HFFc6 (cell line): Measurements from ENCODE around the gene CCDC32. TPM values are rescaled to one million over a fixed set of nuclear protein-coding genes. Genes with fewer than 3 reads are reported as not detected.

Experiments used
- DNase-seq: peaks from one replicate; pipeline ENCODE4 v3.0.0-alpha.2; 2018
- H3K27ac Mint-ChIP-seq: 2 replicates; pipeline ENCODE4 v1.8.0; 2020; ENCODE audit warnings: mild to moderate bottlenecking, mixed read lengths
- H3K27me3 Mint-ChIP-seq: 2 replicates; pipeline ENCODE4 v1.8.0; 2021; ENCODE audit warnings: mild to moderate bottlenecking, moderate library complexity, mixed read lengths; ENCODE audit not compliant: insufficient read depth
- H3K36me3 Mint-ChIP-seq: 2 replicates; pipeline ENCODE4 v1.8.0; 2021; ENCODE audit warnings: low read depth, mixed read lengths
- H3K4me1 Mint-ChIP-seq: 2 replicates; pipeline ENCODE4 v1.8.0; 2020; ENCODE audit warnings: low read depth, mixed read lengths
- H3K4me3 Mint-ChIP-seq: 2 replicates; pipeline ENCODE4 v1.8.0; 2020; ENCODE audit warnings: mild to moderate bottlenecking, moderate library complexity, mixed read lengths
- H3K9me3 Mint-ChIP-seq: 2 replicates; pipeline ENCODE4 v1.8.0; 2020; ENCODE audit warnings: mild to moderate bottlenecking, mixed read lengths
- CTCF ChIP-seq: fragments of 200-600 bp; sonication (generic); IDR thresholded peaks from 2 replicates; pipeline ENCODE4 v1.5.0; 2021; ENCODE audit warnings: antibody characterized with exemption, mild to moderate bottlenecking
- long read RNA-seq: library from polyadenylated mRNA; unstranded; transcript quantifications from one replicate; pipeline ENCODE4 v2.0.0, GENCODE V29; 2019
- total RNA-seq, 6 experiments: library from RNA; stranded (reverse); fragmentation: NEBNext Ultra II Directional; extraction: Animal tissue kit (Norgen Biotek cat#: 25700); gene quantifications; 2 replicates in 1 of 6; 3 replicates in 5 of 6; pipeline ENCODE4 v1.2.3, GENCODE V29; 2021

CCDC32 gene
- total RNA-seq: 10 to 100 TPM; 17.6 to 21.4 (median 20.5) TPM
- long read RNA-seq, transcript CCDC32-202 (4 exons, 1,519 nt): major isoform, 17 of 28 reads
- long read RNA-seq, partial matches to known transcripts: 1 of 28 reads
- long read RNA-seq, other reads (novel, unspliced or antisense): 8 of 28 reads

GRCh38 chr15:40564591-40565332 lies at the start of gene CCDC32:
CCDC32 (minus strand) TSS chr15:40565042; CDS start chr15:40563015, 2,027 bp downstream.
- peak within 1 kb of the TSS; percentile 98 for H3K4me3 Mint-ChIP-seq
- no peak for TF ChIP-seq CTCF
- H3K4me1 Mint-ChIP-seq: peaks cover 33% of the 10 kb centered on the region
- peak within 1 kb of the TSS; percentile 98 for H3K27ac Mint-ChIP-seq
- H3K9me3 Mint-ChIP-seq: no peaks in the 10 kb centered on the region
- peak; percentile 99 for DNase-seq
- peaks cover 6% of the 10 kb centered on the region; the same call in 1 of the 2 replicates for H3K27me3 Mint-ChIP-seq
- no peaks in the 10 kb centered on the region for H3K36me3 Mint-ChIP-seq

- no peak for DNase-seq
- TF ChIP-seq CTCF: no peak
- no peak overlapping the region for H3K27ac Mint-ChIP-seq
- H3K27me3 Mint-ChIP-seq: peaks cover 2% of the 10 kb centered on the region; the same call in 1 of the 2 replicates
- no peak overlapping the region for H3K4me3 Mint-ChIP-seq
- H3K4me1 Mint-ChIP-seq: no peaks in the 10 kb centered on the region
- no peaks in the 10 kb centered on the region for H3K9me3 Mint-ChIP-seq
- H3K36me3 Mint-ChIP-seq: no peaks in the 10 kb centered on the region
Observed at GRCh38 chr15:40613080-40613479, 48.2 kb upstream of the CCDC32 start.

- H3K4me3 Mint-ChIP-seq: no peak overlapping the region
- H3K36me3 Mint-ChIP-seq: peaks cover 4% of the 10 kb centered on the region; the same call in 1 of the 2 replicates
- peaks cover 6% of the 10 kb centered on the region; the same call in 1 of the 2 replicates for H3K4me1 Mint-ChIP-seq
- DNase-seq: no peak
- TF ChIP-seq CTCF: no peak
- no peak overlapping the region for H3K27ac Mint-ChIP-seq
- no peaks in the 10 kb centered on the region; the same call in 1 of the 2 replicates for H3K27me3 Mint-ChIP-seq
- H3K9me3 Mint-ChIP-seq: no peaks in the 10 kb centered on the region
Observed at GRCh38 chr15:40603935-40604334, 39.1 kb upstream of the CCDC32 start.

- H3K27ac Mint-ChIP-seq: no peak overlapping the region
- DNase-seq: no peak
- no peaks in the 10 kb centered on the region; the same call in 1 of the 2 replicates for H3K27me3 Mint-ChIP-seq
- no peak for TF ChIP-seq CTCF
- H3K4me1 Mint-ChIP-seq: peaks cover 14% of the 10 kb centered on the region; the same call in 1 of the 2 replicates
- H3K36me3 Mint-ChIP-seq: no peaks in the 10 kb centered on the region
- no peaks in the 10 kb centered on the region for H3K9me3 Mint-ChIP-seq
- H3K4me3 Mint-ChIP-seq: no peak overlapping the region
Observed at GRCh38 chr15:40600956-40601355, 36.1 kb upstream of the CCDC32 start.

- Mint-ChIP-seq H3K9me3 (no peaks in the 10 kb centered on the region), H3K4me3 (no peak overlapping the region), H3K27me3 (peaks cover 2% of the 10 kb centered on the region; the same call in 1 of the 2 replicates), H3K27ac (no peak overlapping the region), H3K36me3 (no peaks in the 10 kb centered on the region), H3K4me1 (peaks cover 23% of the 10 kb centered on the region; the same call in 1 of the 2 replicates)
- no peak for TF ChIP-seq CTCF
- no peak for DNase-seq
Observed at GRCh38 chr15:40598672-40599071, 33.8 kb upstream of the CCDC32 start.
